ENCODE measurements around the gene PHF2.

Gene PHF2

GRCh38 chr9:93567271-93567959 lies 9.0 kb upstream of the PHF2 start:
- no peak for DNase-seq (ENCODE audit: insufficient read length, low spot score)
- no peak for FAIRE-seq

- FAIRE-seq (no peak), DNase-seq (ENCODE audit: insufficient read length, low spot score) (no peak)
Observed at GRCh38 chr9:93568169-93568568, 8.2 kb upstream of the PHF2 start.

- FAIRE-seq (no peak), DNase-seq (ENCODE audit: insufficient read length, low spot score) (no peak)
Observed at GRCh38 chr9:93569621-93570174, 6.7 kb upstream of the PHF2 start.

GRCh38 chr9:93572221-93572620 lies 4.2 kb upstream of the PHF2 start:
- FAIRE-seq, result no peak
- DNase-seq (ENCODE audit: insufficient read length, low spot score), result no peak

- DNase-seq (ENCODE audit: insufficient read length, low spot score) (no peak), FAIRE-seq (no peak)
Observed at GRCh38 chr9:93572636-93573515, 3.5 kb upstream of the PHF2 start.

GRCh38 chr9:93573516-93573828 lies 2.9 kb upstream of the PHF2 start:
- FAIRE-seq (no peak), DNase-seq (ENCODE audit: insufficient read length, low spot score) (no peak)

GRCh38 chr9:93574091-93574899 lies 2.1 kb upstream of the PHF2 start:
- DNase-seq (ENCODE audit: insufficient read length, low spot score) (no peak), FAIRE-seq (no peak)

- no peak for DNase-seq (ENCODE audit: insufficient read length, low spot score)
Observed at GRCh38 chr9:93574900-93575795, 1.2 kb upstream of the PHF2 start.

GRCh38 chr9:93575796-93576257 lies 557 bp upstream of the PHF2 start:
- no peak for FAIRE-seq

More at GRCh38 chr9:93574900-93575795, 1.2 kb upstream of the PHF2 start:
- FAIRE-seq, result no peak

GRCh38 chr9:93577078-93577974 lies 942 bp downstream of the PHF2 start:
- FAIRE-seq (no peak), DNase-seq (ENCODE audit: insufficient read length, low spot score) (no peak)

More at GRCh38 chr9:93575796-93576257, 557 bp upstream of the PHF2 start:
- DNase-seq (ENCODE audit: insufficient read length, low spot score), result peak; percentile 52

GRCh38 chr9:93577975-93578682 lies 1.7 kb downstream of the PHF2 start:
- DNase-seq (ENCODE audit: insufficient read length, low spot score) (no peak), FAIRE-seq (no peak)

GRCh38 chr9:93578844-93579243 lies 2.5 kb downstream of the PHF2 start:
- DNase-seq (ENCODE audit: insufficient read length, low spot score) (no peak), FAIRE-seq (no peak)

- no peak for FAIRE-seq
- DNase-seq (ENCODE audit: insufficient read length, low spot score), result no peak
Observed at GRCh38 chr9:93579711-93580516, 3.5 kb downstream of the PHF2 start.

- DNase-seq (ENCODE audit: insufficient read length, low spot score) (no peak), FAIRE-seq (no peak)
Observed at GRCh38 chr9:93580654-93581380, 4.4 kb downstream of the PHF2 start.

- FAIRE-seq (no peak), DNase-seq (ENCODE audit: insufficient read length, low spot score) (no peak)
Observed at GRCh38 chr9:93582115-93582514, 5.7 kb downstream of the PHF2 start.

GRCh38 chr9:93582550-93582949 lies 6.2 kb downstream of the PHF2 start:
- no peak for DNase-seq (ENCODE audit: insufficient read length, low spot score)
- no peak for FAIRE-seq

GRCh38 chr9:93585259-93585658 lies 8.9 kb downstream of the PHF2 start:
- FAIRE-seq, result no peak
- no peak for DNase-seq (ENCODE audit: insufficient read length, low spot score)
